Activated naive CD8-positive, alpha-beta T cell treated with anti-CD3 and anti-CD28 coated beads, Interleukin-2, amount 10 ng/mL, durations not matched to agents 7 days and 5 days (primary cell): ENCODE data around the gene NKX2-4. TPM values are rescaled to one million over a fixed set of nuclear protein-coding genes. Genes with fewer than 3 reads are reported as not detected.

Experiments
- ATAC-seq: fragments of 150-1000 bp; cut with Tn5 transposase; one replicate; pipeline ENCODE4 v1.10.0; 2021; ENCODE audit warnings: low read depth, moderate library complexity
- POLR2A ChIA-PET: fragments of 350-600 bp; sonication (Branson Sonifier 250); formaldehyde crosslinking; loops from one replicate; lab custom pipeline; 2021; ENCODE audit warnings: antibody characterized with exemption; lab: Charles Lee
- DNase-seq: peaks from one replicate; pipeline ENCODE4 v3.0.0; 2021
- H3K27ac Mint-ChIP-seq: one replicate; pipeline ENCODE4 v1.8.0; 2022; ENCODE audit warnings: mild to moderate bottlenecking, mixed read lengths
- H3K27me3 Mint-ChIP-seq: one replicate; pipeline ENCODE4 v1.8.0; 2022; ENCODE audit warnings: mild to moderate bottlenecking, moderate library complexity, mixed read lengths
- H3K36me3 Mint-ChIP-seq: one replicate; pipeline ENCODE4 v1.8.0; 2021; ENCODE audit warnings: mild to moderate bottlenecking, mixed read lengths
- H3K4me1 Mint-ChIP-seq: one replicate; pipeline ENCODE4 v1.8.0; 2021; ENCODE audit warnings: mixed read lengths
- H3K4me3 Mint-ChIP-seq: one replicate; pipeline ENCODE4 v1.8.0; 2022; ENCODE audit warnings: mild to moderate bottlenecking, moderate library complexity, mixed read lengths
- H3K9me3 Mint-ChIP-seq: one replicate; pipeline ENCODE4 v1.8.0; 2021; ENCODE audit warnings: mixed read lengths
- total RNA-seq, 2 experiments: library from RNA; stranded (reverse); gene quantifications; one replicate each; pipeline ENCODE4 v1.2.3, GENCODE V29; 2021

The NKX2-4 gene
- total RNA-seq, 2 experiments from 2014 or later, result not detected

GRCh38 chr20:21365771-21366170 is 31.6 kb downstream of the NKX2-4 start:
- peaks cover 23% of the 10 kb centered on the region for H3K36me3 Mint-ChIP-seq
- no peaks in the 10 kb centered on the region for H3K9me3 Mint-ChIP-seq
- ATAC-seq, result no peak
- DNase-seq, result no peak
- no peaks in the 10 kb centered on the region for H3K27me3 Mint-ChIP-seq
- POLR2A ChIA-PET, result no interaction called here
- H3K27ac Mint-ChIP-seq, result no peak overlapping the region
- peaks cover 7% of the 10 kb centered on the region for H3K4me1 Mint-ChIP-seq
- no peak overlapping the region for H3K4me3 Mint-ChIP-seq

DNA sequence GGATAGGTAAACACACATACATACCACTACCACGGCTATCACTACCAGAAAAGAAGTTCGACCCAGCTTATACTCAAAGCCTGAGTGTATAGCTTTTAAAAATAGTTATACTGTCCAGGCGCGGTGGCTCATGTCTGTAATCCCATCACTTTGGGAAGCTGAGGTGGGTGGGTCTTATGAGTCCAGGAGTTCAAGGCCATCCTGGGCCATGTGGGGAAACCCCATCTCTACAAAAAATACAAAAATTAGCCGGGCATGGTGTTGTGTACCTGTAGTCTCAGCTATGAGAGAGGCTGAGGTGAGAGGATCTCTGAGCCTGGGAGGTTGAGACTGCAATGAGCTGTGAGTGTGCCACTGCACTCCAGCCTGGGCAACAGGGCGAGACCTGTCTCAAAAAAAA is 32.9 kb downstream of the NKX2-4 start:
- POLR2A ChIA-PET, result no interaction called here
- Mint-ChIP-seq H3K36me3 (peaks cover 29% of the 10 kb centered on the region), H3K9me3 (no peaks in the 10 kb centered on the region), H3K4me3 (no peak overlapping the region), H3K27ac (no peak overlapping the region), H3K27me3 (no peaks in the 10 kb centered on the region), H3K4me1 (peaks cover 14% of the 10 kb centered on the region)
- ATAC-seq, result no peak
- DNase-seq, result no peak

GRCh38 chr20:21361266-21361665 is 36.1 kb downstream of the NKX2-4 start:
- Mint-ChIP-seq H3K4me1 (peaks cover 14% of the 10 kb centered on the region), H3K27me3 (no peaks in the 10 kb centered on the region), H3K4me3 (no peak overlapping the region), H3K36me3 (peaks cover 19% of the 10 kb centered on the region), H3K27ac (no peak overlapping the region), H3K9me3 (no peaks in the 10 kb centered on the region)
- ATAC-seq (no peak), DNase-seq (no peak)
- POLR2A ChIA-PET, result no interaction called here

DNA sequence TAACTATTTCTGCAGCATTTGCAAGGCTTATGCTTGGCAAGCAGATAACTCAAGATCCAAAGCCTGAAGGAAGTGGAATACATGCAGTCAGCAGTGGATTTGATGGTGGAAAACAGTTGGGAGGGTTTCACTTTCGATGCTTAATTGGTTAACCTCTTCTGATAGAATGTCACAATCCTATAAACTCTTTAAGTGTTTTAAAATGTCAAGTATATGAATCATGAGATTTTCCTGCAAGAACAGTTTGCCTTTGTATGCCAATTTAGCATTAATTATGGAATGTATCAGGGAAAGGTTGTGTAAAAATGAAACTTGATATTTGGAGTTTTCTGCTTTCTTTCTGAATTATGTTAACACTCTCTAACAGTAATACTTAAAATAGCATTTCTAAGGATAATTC is 36.6 kb downstream of the NKX2-4 start:
- DNase-seq (no peak), ATAC-seq (no peak)
- peaks cover 18% of the 10 kb centered on the region for H3K36me3 Mint-ChIP-seq
- POLR2A ChIA-PET, result no interaction called here
- no peaks in the 10 kb centered on the region for H3K27me3 Mint-ChIP-seq
- H3K4me3 Mint-ChIP-seq, result no peak overlapping the region
- no peak overlapping the region for H3K27ac Mint-ChIP-seq
- H3K9me3 Mint-ChIP-seq, result no peaks in the 10 kb centered on the region
- peaks cover 14% of the 10 kb centered on the region for H3K4me1 Mint-ChIP-seq

- Mint-ChIP-seq H3K27me3 (no peaks in the 10 kb centered on the region), H3K27ac (no peak overlapping the region), H3K4me1 (peaks cover 14% of the 10 kb centered on the region), H3K9me3 (no peaks in the 10 kb centered on the region), H3K4me3 (no peak overlapping the region), H3K36me3 (peaks cover 18% of the 10 kb centered on the region)
- POLR2A ChIA-PET, result no interaction called here
- DNase-seq, result no peak
- no peak for ATAC-seq
Measured at GRCh38 chr20:21358737-21359136, 38.6 kb downstream of the NKX2-4 start.

- Mint-ChIP-seq H3K9me3 (no peaks in the 10 kb centered on the region), H3K4me1 (peaks cover 14% of the 10 kb centered on the region), H3K27me3 (no peaks in the 10 kb centered on the region), H3K27ac (no peak overlapping the region), H3K4me3 (no peak overlapping the region), H3K36me3 (peaks cover 18% of the 10 kb centered on the region)
- no peak for ATAC-seq
- POLR2A ChIA-PET, result no interaction called here
- no peak for DNase-seq
Measured at GRCh38 chr20:21357844-21358243, 39.5 kb downstream of the NKX2-4 start.

GRCh38 chr20:21356386-21356785 is 40.9 kb downstream of the NKX2-4 start:
- peaks cover 10% of the 10 kb centered on the region for H3K4me1 Mint-ChIP-seq
- no peaks in the 10 kb centered on the region for H3K9me3 Mint-ChIP-seq
- no peak overlapping the region for H3K4me3 Mint-ChIP-seq
- POLR2A ChIA-PET, result no interaction called here
- H3K27ac Mint-ChIP-seq, result no peak overlapping the region
- DNase-seq, result no peak
- no peak for ATAC-seq
- H3K36me3 Mint-ChIP-seq, result peaks cover 12% of the 10 kb centered on the region
- H3K27me3 Mint-ChIP-seq, result no peaks in the 10 kb centered on the region

DNA sequence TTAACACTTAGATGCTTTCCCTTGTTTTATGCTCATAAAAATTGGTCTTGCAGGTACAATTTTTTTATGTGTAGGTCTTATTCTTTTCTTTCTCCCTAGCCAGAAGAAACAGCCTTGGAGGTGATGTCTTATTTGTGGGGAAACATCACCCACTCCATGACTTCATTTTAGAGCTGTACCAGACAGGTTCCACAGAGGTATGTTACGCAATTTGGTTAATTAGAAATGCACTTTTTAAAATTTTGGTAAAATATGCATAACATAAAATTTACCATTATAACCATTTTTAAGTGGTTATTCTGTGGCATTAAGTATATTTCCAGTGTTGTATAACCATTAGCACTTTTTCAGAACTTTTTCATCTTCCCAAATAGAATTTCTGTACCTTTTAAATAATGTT is 41.3 kb downstream of the NKX2-4 start:
- POLR2A ChIA-PET, result no interaction called here
- no peaks in the 10 kb centered on the region for H3K9me3 Mint-ChIP-seq
- H3K36me3 Mint-ChIP-seq, result peaks cover 12% of the 10 kb centered on the region
- DNase-seq, result no peak
- H3K4me3 Mint-ChIP-seq, result no peak overlapping the region
- H3K27me3 Mint-ChIP-seq, result no peaks in the 10 kb centered on the region
- H3K4me1 Mint-ChIP-seq, result peaks cover 7% of the 10 kb centered on the region
- no peak overlapping the region for H3K27ac Mint-ChIP-seq
- no peak for ATAC-seq

GRCh38 chr20:21353236-21353635 is 44.1 kb downstream of the NKX2-4 start:
- H3K9me3 Mint-ChIP-seq, result no peaks in the 10 kb centered on the region

DNA sequence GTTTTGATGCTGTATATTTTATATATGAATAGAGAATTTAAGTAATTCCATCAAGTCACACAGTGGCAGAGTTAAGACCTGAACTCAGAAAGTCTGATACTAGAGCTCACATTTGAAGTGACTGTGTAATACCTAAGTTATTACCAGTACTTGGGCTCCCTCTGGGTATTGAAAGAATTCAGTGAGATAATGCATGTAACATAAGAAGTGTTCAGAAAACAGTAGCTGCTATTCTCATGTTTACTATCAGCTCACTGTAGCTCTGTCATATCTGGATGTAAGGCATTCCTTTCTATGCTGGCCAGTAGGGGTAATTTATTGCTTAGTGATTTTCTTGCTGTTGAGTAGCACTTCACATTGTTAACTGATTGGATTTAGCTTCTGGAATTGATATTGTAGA is 44.6 kb downstream of the NKX2-4 start:
- H3K36me3 Mint-ChIP-seq, result peaks cover 9% of the 10 kb centered on the region
- POLR2A ChIA-PET, result no interaction called here

More at GRCh38 chr20:21353236-21353635, 44.1 kb downstream of the NKX2-4 start:
- no peak overlapping the region for H3K4me3 Mint-ChIP-seq
- H3K36me3 Mint-ChIP-seq, result peaks cover 10% of the 10 kb centered on the region
- DNase-seq (no peak), ATAC-seq (no peak)
- no peak overlapping the region for H3K27ac Mint-ChIP-seq
- no peaks in the 10 kb centered on the region for H3K27me3 Mint-ChIP-seq
- POLR2A ChIA-PET, result no interaction called here
- H3K4me1 Mint-ChIP-seq, result no peaks in the 10 kb centered on the region

More for the DNA sequence above, 44.6 kb downstream of the NKX2-4 start:
- no peak overlapping the region for H3K4me3 Mint-ChIP-seq
- H3K27me3 Mint-ChIP-seq, result no peaks in the 10 kb centered on the region
- no peak overlapping the region for H3K27ac Mint-ChIP-seq
- DNase-seq (no peak), ATAC-seq (no peak)
- H3K9me3 Mint-ChIP-seq, result no peaks in the 10 kb centered on the region
- H3K4me1 Mint-ChIP-seq, result no peaks in the 10 kb centered on the region

Other genes starting within 250 kb of the NKX2-4 start
- gene XRN2, start 94.2 kb downstream of the NKX2-4 start, total RNA-seq, result 10 to 100 TPM; 51.5 to 53.7 TPM
- gene NKX2-2, start 116.5 kb upstream of the NKX2-4 start, total RNA-seq, result not detected